Retina (tissue), 1 donor: ENCODE results near the gene MTIF3.

Source experiments
- DNase-seq: peaks from one replicate; pipeline ENCODE4 v3.0.0-alpha.2; 2016

MTIF3 gene

DNA sequence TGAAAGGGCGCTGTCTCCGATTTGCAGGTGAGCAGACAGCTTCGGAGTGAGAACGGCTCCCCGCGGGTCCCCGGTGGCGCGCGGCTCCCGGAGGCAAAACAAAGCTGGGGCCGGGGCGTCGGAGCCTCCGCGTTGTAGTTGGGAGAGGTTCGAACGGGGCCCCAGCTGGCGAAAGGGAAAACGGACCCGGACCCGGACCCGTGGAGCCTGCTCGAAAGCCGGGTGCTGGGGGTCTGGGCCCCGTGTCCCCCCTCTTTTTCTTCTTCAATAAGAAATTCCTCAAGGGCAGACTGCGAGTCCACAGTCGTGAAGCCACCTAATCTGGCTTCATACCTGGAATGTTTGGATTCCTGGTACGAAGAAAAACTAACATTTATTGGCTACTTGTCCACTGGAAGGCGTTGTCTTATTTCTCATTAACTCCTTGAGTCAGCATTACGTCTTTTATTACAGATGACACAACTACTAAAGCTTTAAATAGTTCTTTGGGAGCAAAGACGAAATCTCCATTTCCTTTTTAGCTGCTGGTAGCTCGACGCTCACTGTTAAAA lies 632 bp upstream of the MTIF3 start:
- DNase-seq, result peak; percentile 83

DNA sequence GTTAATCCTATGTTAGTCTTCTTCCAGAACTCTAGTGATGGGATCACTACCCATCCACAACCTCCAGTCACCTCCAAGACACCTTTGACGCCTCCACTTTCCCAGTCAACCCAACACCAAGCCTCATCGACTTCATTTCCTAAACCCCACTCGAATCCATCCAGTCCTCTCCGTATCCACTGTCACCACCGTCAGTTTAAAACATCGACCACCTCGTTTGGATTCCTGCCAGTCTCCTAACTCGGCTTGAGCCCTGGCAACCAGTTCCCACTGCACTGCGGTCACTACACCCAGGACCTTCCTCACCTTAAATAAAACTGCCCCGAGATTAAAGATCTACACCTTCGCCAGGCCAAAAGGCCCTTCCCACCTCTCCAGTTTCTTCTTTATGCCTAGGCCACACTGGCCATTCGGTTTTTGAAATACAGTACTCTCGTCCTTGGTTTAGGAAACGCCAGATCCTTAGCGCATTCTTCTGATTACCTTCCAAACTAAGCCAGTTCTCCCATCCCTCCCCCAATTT lies 1.2 kb downstream of the MTIF3 start:
- peak; percentile 3 for DNase-seq

- DNase-seq, result no peak
Measured at GRCh38 chr13:27448308-27448707, 2.1 kb downstream of the MTIF3 start.

- DNase-seq, result no peak
Measured at GRCh38 chr13:27446986-27447583, 3.3 kb downstream of the MTIF3 start.

DNA sequence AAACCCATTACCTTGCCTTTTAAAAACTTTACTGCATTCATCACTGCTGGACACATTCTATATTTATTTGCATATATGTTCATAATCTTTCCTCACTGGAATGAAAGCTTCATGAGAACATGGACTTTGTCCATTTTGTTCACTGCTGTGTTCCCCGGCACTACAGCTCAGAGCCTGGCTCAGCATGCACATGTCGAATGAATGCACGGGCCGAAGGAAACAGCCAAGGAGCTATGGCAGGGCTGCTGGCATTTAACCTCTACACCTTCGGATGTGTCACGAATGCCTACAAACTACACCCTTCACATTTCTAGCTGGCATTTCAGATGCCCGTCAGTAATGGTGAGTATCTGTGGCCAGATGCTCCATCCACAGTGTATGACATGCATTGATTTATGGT lies 7.6 kb downstream of the MTIF3 start:
- no peak for DNase-seq

- no peak for DNase-seq
Measured at GRCh38 chr13:27442071-27442647, 8.2 kb downstream of the MTIF3 start.

DNA sequence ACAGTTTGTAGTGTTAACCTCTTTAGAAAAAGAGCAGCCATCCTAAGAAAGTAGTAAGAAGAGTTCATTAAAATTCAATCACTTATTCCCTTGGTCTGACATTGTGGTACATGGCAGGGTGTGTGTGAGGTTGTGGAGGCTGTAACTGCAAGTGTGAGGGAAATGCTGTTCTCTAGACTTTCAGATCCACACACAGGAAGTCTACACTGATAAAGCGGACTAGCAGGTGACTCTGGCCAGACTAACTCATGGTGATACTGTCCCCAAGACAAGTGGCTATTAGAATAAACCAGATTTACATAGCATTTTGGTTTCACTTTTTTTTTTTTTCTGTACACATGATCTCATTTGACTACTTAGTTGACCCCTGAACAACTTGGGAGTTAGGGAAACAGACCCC lies 10.0 kb downstream of the MTIF3 start:
- no peak for DNase-seq

GRCh38 chr13:27437126-27437525 lies 13.2 kb downstream of the MTIF3 start:
- DNase-seq, result no peak

DNA sequence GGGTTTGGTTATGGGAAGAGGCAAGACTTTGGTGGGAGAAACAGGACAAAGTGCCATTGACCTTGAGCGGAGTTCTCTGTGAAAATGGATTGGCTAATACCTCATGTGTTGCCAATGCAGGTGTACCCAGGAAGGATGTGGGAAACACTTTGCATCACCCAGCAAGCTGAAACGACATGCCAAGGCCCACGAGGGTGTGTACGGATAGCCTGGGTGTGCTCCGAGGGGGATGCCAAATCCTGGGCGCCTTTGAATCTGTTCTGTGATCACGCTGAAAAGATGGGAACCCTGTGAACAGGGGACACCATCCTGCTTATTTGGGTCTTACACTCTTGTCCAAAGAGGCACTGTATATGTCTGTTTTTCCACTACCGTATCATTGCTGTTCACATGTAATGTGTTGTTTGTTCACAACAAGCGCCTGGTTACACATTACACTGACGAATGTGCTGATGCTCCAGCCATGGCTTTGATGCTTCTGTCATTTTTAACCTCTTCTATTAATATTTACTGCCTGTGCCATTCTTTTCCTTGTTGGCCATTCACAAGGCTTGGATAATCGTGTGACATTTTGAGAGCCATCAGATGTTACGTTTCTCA lies 17.7 kb downstream of the MTIF3 start:
- DNase-seq, result no peak

- no peak for DNase-seq
Measured at GRCh38 chr13:27432180-27432579, 18.2 kb downstream of the MTIF3 start.

DNA sequence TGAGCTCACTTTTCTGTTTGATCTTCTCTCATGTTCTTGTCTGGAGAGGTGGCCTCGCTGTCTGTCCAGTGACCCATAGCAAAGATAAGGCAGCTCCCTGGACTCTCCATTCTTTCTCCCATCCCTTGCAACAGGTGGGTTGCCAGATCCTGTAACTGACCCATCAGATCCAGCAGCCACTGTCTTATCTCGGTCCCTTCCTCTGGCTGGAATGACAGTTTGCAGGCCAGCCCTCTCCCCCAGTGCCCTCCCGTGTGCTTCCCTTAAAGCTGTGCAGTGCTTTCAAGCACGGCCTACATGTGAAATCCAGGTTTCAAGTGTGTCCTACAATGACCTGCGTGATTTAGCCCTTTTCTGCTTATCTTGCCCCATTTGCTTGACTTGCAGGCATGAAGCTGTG lies 22.2 kb downstream of the MTIF3 start:
- DNase-seq, result no peak

GRCh38 chr13:27427641-27428040 lies 22.7 kb downstream of the MTIF3 start:
- DNase-seq, result no peak

- peak; percentile 39 for DNase-seq
Measured at GRCh38 chr13:27425918-27426630, 24.3 kb downstream of the MTIF3 start.

GRCh38 chr13:27425158-27425917 lies 25.0 kb downstream of the MTIF3 start:
- DNase-seq, result no peak

GRCh38 chr13:27424246-27425157 lies 25.9 kb downstream of the MTIF3 start, which contains the start of gene GTF3A:
Gene GTF3A (plus strand): TSS chr13:27424619.
- peak; percentile 94 for DNase-seq

GRCh38 chr13:27423333-27423732 lies 27.0 kb downstream of the MTIF3 start:
- DNase-seq, result no peak

DNA sequence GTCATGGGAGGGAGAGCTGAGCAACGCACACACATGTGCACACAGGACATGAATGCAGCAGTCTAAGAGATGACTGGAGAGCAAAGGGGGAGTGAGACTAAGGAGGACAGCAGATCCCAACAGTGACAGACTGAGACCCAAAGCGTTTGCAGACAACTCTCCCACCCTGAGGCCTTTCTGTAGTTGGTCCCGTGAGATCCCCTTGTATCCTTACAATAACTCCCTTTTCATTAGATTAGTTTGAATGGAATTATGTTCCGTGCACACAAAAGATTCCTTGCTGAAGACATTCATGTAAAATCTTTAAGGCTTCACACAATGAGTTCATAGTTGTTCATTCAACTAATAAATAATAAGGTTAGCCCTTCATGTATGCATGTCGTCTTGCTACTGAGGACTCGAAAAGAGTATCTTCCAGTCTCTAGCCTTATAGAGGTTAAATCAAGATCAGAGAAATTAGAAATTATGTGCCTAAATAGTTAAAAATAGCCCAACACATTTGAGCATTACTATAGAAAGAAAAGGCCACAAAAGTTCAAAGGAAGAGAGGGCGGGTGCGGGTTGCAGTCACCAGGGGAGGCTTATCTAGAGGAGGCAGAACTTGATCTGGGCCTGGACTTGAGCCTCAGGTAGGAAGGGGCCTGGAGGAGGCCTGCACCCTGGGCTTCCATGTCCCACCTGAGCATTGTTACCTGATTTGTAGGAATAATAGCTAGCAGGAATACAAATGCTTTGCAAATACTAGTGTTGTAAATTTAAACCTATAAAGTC lies 29.1 kb downstream of the MTIF3 start:
- DNase-seq, result no peak

GRCh38 chr13:27419328-27419727 lies 31.0 kb downstream of the MTIF3 start:
- no peak for DNase-seq

DNA sequence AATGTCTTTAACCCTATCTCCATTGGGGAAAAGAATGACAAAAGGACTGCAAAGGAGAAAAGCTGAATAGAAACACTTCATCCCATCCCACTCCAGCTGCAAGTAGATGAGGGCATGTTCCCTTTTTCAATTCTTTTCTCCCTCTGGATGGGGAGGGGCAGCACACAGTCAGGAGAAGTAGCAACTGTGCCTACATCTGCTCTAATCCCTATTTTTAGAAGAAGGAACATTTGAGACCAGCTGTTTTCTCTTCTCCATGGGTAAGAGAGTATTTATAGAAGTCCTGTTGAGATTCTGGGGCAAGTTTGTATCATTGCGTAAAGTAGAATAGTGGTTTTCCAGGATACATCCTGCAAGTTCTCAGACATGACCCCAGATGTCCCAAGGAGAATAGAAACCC lies 35.2 kb downstream of the MTIF3 start:
- no peak for DNase-seq

DNA sequence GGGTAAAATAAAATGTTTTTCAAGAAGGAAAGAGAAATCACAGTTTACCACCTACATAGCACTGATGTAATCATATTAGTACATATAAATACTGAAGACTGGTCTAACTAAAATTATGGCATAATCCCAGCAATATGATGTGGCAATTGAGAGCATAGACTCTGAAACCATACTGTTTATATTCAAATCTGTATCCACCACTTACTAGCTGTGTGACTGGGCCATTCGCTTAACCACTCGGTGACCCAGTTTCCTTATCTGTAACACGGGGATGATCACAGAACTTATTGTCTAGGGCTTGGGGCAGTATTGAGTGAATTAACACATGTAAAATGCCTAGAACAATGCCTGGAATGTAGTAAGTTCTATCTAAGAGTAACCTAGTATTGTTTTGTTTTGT lies 39.0 kb downstream of the MTIF3 start:
- DNase-seq, result no peak

DNA sequence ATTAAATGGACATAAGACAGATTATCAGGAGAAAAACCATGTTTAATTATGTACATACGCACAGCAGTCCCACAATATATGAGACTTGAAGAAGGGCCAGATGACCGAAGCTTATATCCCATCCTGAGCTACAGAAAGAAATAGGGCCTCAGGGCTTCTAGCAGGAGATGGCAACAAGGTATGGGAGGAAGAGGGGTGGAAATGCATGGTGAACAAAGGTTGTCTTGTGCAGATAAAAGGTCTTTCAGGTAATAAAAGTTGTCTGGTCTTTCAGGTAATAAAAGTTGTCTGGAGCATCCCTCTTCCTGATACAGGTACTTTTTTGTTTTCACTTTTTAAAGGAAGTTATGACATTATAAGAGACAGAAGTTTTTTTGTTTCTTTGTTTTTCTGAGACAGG lies 41.4 kb downstream of the MTIF3 start:
- DNase-seq, result no peak
